Measurements from ENCODE around the gene CIC.
A peak's percentile ranks its signal among the peaks of the same experiment; 100 is the strongest.

DNA sequence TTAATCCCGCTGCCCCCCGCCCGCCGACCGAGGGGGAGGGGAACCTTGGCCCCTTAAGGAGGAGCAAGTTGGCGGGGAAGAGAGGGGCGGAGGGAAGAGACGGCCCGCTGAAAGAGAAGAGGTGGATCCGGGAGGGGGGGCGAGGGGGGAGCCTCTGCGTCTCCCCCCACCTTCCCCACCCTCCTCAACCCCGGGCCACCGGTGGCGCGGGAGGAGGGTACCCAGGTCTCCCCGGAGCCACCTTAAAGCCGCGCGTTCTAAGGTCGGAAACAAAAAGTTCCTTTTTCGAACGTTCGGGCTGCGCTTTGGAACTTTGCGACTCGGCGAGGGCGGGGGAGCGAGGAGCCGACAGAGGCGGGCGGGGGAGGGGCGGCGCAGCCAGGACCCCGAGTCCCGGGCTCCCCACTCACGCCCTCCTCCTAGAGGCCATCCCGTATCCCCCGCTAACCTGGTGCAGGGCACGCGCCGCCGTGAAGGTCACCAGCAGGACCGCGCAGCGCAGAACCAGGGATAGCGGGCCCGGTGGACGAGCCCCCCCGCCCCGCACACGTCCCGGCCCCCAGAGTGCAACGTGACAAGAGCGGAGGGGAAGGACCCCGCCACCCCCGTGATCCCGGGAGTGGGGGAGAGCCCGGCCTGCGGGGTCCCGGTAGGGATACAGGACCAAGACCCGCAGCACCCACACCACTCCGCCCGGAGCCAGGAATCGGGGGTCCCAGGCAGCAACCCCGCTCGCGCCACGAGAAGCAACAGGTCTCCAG lies 14.8 kb upstream of the CIC start:
- TF ChIP-seq, protein P1, sequence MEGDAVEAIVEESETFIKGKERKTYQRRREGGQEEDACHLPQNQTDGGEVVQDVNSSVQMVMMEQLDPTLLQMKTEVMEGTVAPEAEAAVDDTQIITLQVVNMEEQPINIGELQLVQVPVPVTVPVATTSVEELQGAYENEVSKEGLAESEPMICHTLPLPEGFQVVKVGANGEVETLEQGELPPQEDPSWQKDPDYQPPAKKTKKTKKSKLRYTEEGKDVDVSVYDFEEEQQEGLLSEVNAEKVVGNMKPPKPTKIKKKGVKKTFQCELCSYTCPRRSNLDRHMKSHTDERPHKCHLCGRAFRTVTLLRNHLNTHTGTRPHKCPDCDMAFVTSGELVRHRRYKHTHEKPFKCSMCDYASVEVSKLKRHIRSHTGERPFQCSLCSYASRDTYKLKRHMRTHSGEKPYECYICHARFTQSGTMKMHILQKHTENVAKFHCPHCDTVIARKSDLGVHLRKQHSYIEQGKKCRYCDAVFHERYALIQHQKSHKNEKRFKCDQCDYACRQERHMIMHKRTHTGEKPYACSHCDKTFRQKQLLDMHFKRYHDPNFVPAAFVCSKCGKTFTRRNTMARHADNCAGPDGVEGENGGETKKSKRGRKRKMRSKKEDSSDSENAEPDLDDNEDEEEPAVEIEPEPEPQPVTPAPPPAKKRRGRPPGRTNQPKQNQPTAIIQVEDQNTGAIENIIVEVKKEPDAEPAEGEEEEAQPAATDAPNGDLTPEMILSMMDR (IDR thresholded peaks at IDR 0.05), result peak in 1 of 4 experiments; percentile 13
- TF ChIP-seq POLR2A (IDR thresholded peaks at IDR 0.05) (peak in 1 of 2 donors; percentile 4), POLR2AphosphoS5 (IDR thresholded peaks at IDR 0.05) (peak; percentile 38), EP300 (IDR thresholded peaks at IDR 0.05) (no peak)
